Osteocyte (in vitro differentiated cells): ENCODE measurements around the gene GPR6. TPM values are rescaled to one million over a fixed set of nuclear protein-coding genes. Genes with fewer than 3 reads are reported as not detected.

ENCODE experiments used
- DNase-seq: peaks from one replicate; pipeline ENCODE4 v3.0.0; 2021; ENCODE audit warnings: mixed read lengths; ENCODE audit not compliant: unreplicated experiment; ENCODE audit errors: extremely low spot score
- H3K27ac Mint-ChIP-seq: one replicate; pipeline ENCODE4 v1.8.0; 2021; ENCODE audit warnings: mild to moderate bottlenecking, mixed read lengths; ENCODE audit not compliant: unreplicated experiment
- H3K27me3 Mint-ChIP-seq: one replicate; pipeline ENCODE4 v1.8.0; 2021; ENCODE audit warnings: mixed read lengths; ENCODE audit not compliant: unreplicated experiment
- H3K36me3 Mint-ChIP-seq: one replicate; pipeline ENCODE4 v1.8.0; 2021; ENCODE audit warnings: mixed read lengths; ENCODE audit not compliant: unreplicated experiment
- H3K4me1 Mint-ChIP-seq: one replicate; pipeline ENCODE4 v1.8.0; 2021; ENCODE audit warnings: mixed read lengths; ENCODE audit not compliant: unreplicated experiment
- H3K4me3 Mint-ChIP-seq: one replicate; pipeline ENCODE4 v1.8.0; 2021; ENCODE audit warnings: mild to moderate bottlenecking, moderate library complexity, mixed read lengths; ENCODE audit not compliant: unreplicated experiment
- H3K9me3 Mint-ChIP-seq: one replicate; pipeline ENCODE4 v1.8.0; 2021; ENCODE audit warnings: mixed read lengths; ENCODE audit not compliant: unreplicated experiment
- CTCF ChIP-seq: fragments of 200-600 bp; sonication (generic); IDR thresholded peaks from 2 replicates; pipeline ENCODE4 v1.5.0; 2021; ENCODE audit warnings: antibody characterized with exemption, mild to moderate bottlenecking, moderate library complexity
- total RNA-seq: library from RNA; stranded (reverse); gene quantifications from 2 replicates; pipeline ENCODE4 v1.2.1, GENCODE V29; 2021

The GPR6 gene
- total RNA-seq, 1 donor from 2014 or later = not detected

GRCh38 chr6:109979033-109979921 lies 1.2 kb downstream of the GPR6 start:
- no peak for TF ChIP-seq CTCF
- no peak overlapping the region for H3K4me3 Mint-ChIP-seq

GRCh38 chr6:109984410-109984809 lies 6.3 kb downstream of the GPR6 start:
- Mint-ChIP-seq H3K9me3 (no peaks in the 10 kb centered on the region), H3K4me1 (no peaks in the 10 kb centered on the region), H3K36me3 (no peaks in the 10 kb centered on the region), H3K27me3 (peaks cover 15% of the 10 kb centered on the region), H3K27ac (no peak overlapping the region), H3K4me3 (no peak overlapping the region)
- TF ChIP-seq CTCF = no peak
- no peak for DNase-seq

More at GRCh38 chr6:109979033-109979921, 1.2 kb downstream of the GPR6 start:
- no peak for DNase-seq
- Mint-ChIP-seq H3K27ac (no peak overlapping the region), H3K27me3 (peaks cover 20% of the 10 kb centered on the region), H3K9me3 (no peaks in the 10 kb centered on the region), H3K36me3 (no peaks in the 10 kb centered on the region), H3K4me1 (peaks cover 3% of the 10 kb centered on the region)

- DNase-seq = no peak
- H3K4me1 Mint-ChIP-seq = no peaks in the 10 kb centered on the region
- no peak overlapping the region for H3K4me3 Mint-ChIP-seq
- H3K27ac Mint-ChIP-seq = no peak overlapping the region
- peaks cover 10% of the 10 kb centered on the region for H3K27me3 Mint-ChIP-seq
- H3K36me3 Mint-ChIP-seq = no peaks in the 10 kb centered on the region
- no peak for TF ChIP-seq CTCF
- H3K9me3 Mint-ChIP-seq = no peaks in the 10 kb centered on the region
These were observed 9.1 kb downstream of the GPR6 start for GRCh38 chr6:109987196-109987595.

GRCh38 chr6:109991201-109992101 lies 13.3 kb downstream of the GPR6 start:
- Mint-ChIP-seq H3K36me3 (no peaks in the 10 kb centered on the region), H3K27me3 (peaks cover 5% of the 10 kb centered on the region), H3K4me1 (no peaks in the 10 kb centered on the region), H3K4me3 (no peak overlapping the region), H3K9me3 (no peaks in the 10 kb centered on the region), H3K27ac (no peak overlapping the region)
- no peak for TF ChIP-seq CTCF
- DNase-seq = no peak
